ENCODE data around the gene ELOVL2.

ELOVL2 gene

GRCh38 chr6:10976571-10976970 lies 67.5 kb downstream of the ELOVL2 start:
- TF ChIP-seq CTCF (IDR thresholded peaks at IDR 0.05; ENCODE audit: insufficient read depth, low read depth, low read length, missing control alignments) = no peak
- no peak for DNase-seq (ENCODE audit: low read depth)
- H3K4me3 ChIP-seq (ENCODE audit: low read length) = no peak overlapping the region

GRCh38 chr6:10972196-10972595 lies 71.9 kb downstream of the ELOVL2 start:
- no peak for TF ChIP-seq CTCF (IDR thresholded peaks at IDR 0.05; ENCODE audit: insufficient read depth, low read depth, low read length, missing control alignments)
- no peak overlapping the region for H3K4me3 ChIP-seq (ENCODE audit: low read length)
- DNase-seq (ENCODE audit: low read depth) = no peak

GRCh38 chr6:10970731-10971130 lies 73.4 kb downstream of the ELOVL2 start:
- H3K4me3 ChIP-seq (ENCODE audit: low read length) = no peak overlapping the region
- no peak for TF ChIP-seq CTCF (IDR thresholded peaks at IDR 0.05; ENCODE audit: insufficient read depth, low read depth, low read length, missing control alignments)
- no peak for DNase-seq (ENCODE audit: low read depth)

GRCh38 chr6:10968776-10969175 lies 75.3 kb downstream of the ELOVL2 start:
- DNase-seq (ENCODE audit: low read depth) = no peak
- no peak overlapping the region for H3K4me3 ChIP-seq (ENCODE audit: low read length)
- no peak for TF ChIP-seq CTCF (IDR thresholded peaks at IDR 0.05; ENCODE audit: insufficient read depth, low read depth, low read length, missing control alignments)

GRCh38 chr6:10964684-10965083 lies 79.4 kb downstream of the ELOVL2 start:
- H3K4me3 ChIP-seq (ENCODE audit: low read length) = no peak overlapping the region
- DNase-seq (ENCODE audit: low read depth) = no peak
- TF ChIP-seq CTCF (IDR thresholded peaks at IDR 0.05; ENCODE audit: insufficient read depth, low read depth, low read length, missing control alignments) = no peak

- no peak for DNase-seq (ENCODE audit: low read depth)
- no peak for TF ChIP-seq CTCF (IDR thresholded peaks at IDR 0.05; ENCODE audit: insufficient read depth, low read depth, low read length, missing control alignments)
- H3K4me3 ChIP-seq (ENCODE audit: low read length) = no peak overlapping the region
Observed at GRCh38 chr6:10963113-10963512, 81.0 kb downstream of the ELOVL2 start.

GRCh38 chr6:10962673-10963072 lies 81.4 kb downstream of the ELOVL2 start:
- no peak overlapping the region for H3K4me3 ChIP-seq (ENCODE audit: low read length)
- TF ChIP-seq CTCF (IDR thresholded peaks at IDR 0.05; ENCODE audit: insufficient read depth, low read depth, low read length, missing control alignments) = no peak
- peak; percentile 74 for DNase-seq (ENCODE audit: low read depth)
